Natural killer cell (primary cell): Measurements from ENCODE around the gene STARD9. TPM values are rescaled to one million over a fixed set of nuclear protein-coding genes. Genes with fewer than 3 reads are reported as not detected.

Experiments
- ATAC-seq, 3 donors: fragments of 150-1000 bp in 2 of 3; fragments of 200-7000 bp in 1 of 3; cut with Tn5 transposase; 1 replicate in 1 of 3; 2 replicates in 2 of 3; pipeline ENCODE4 v1.10.0; 2021; ENCODE audit warnings: mild to moderate bottlenecking in 2 of 3, moderate library complexity in 2 of 3
- DNase-seq, 2 donors: peaks; one replicate each; pipeline versions ENCODE4 v3.0.0 to v3.0.0-alpha.2; 2013 to 2021; ENCODE audit warnings: mixed read lengths in 1 of 2
- H3K27ac ChIP-seq: one replicate; pipeline ENCODE4 v1.5.1; 2013; ENCODE audit warnings: mild to moderate bottlenecking, low read length
- H3K27me3 ChIP-seq: one replicate; pipeline ENCODE4 v1.6.1; 2013; ENCODE audit warnings: low read length; ENCODE audit not compliant: control insufficient read depth, insufficient read depth
- H3K36me3 ChIP-seq: one replicate; pipeline ENCODE4 v1.6.1; 2013; ENCODE audit warnings: low read length; ENCODE audit not compliant: control insufficient read depth, insufficient read depth
- H3K4me1 ChIP-seq: one replicate; pipeline ENCODE4 v1.6.1; 2013; ENCODE audit warnings: low read length; ENCODE audit not compliant: control insufficient read depth, insufficient read depth
- H3K4me3 ChIP-seq: one replicate; pipeline ENCODE4 v1.5.1; 2013; ENCODE audit warnings: low read length
- H3K9me3 ChIP-seq: one replicate; pipeline ENCODE4 v1.6.1; 2013; ENCODE audit warnings: low read length; ENCODE audit not compliant: control insufficient read depth, insufficient read depth
- H3K27ac Mint-ChIP-seq, 2 donors: one replicate each; pipeline ENCODE4 v1.8.0; 2022; ENCODE audit warnings: mild to moderate bottlenecking in 2 of 2, mixed read lengths in 2 of 2, moderate library complexity in 1 of 2
- H3K27me3 Mint-ChIP-seq, 2 donors: one replicate each; pipeline ENCODE4 v1.8.0; 2022; ENCODE audit warnings: low read depth in 2 of 2, mixed read lengths in 2 of 2
- H3K36me3 Mint-ChIP-seq: one replicate; pipeline ENCODE4 v1.8.0; 2022; ENCODE audit warnings: mixed read lengths
- H3K4me1 Mint-ChIP-seq, 2 donors: one replicate each; pipeline ENCODE4 v1.8.0; 2022; ENCODE audit warnings: mixed read lengths in 2 of 2
- H3K4me3 Mint-ChIP-seq: one replicate; pipeline ENCODE4 v1.8.0; 2022; ENCODE audit warnings: mild to moderate bottlenecking, moderate library complexity, mixed read lengths
- H3K9me3 Mint-ChIP-seq, 2 donors: one replicate each; pipeline ENCODE4 v1.8.0; 2022; ENCODE audit warnings: mixed read lengths in 2 of 2
- WGBS: methylation state at CpG from one replicate; pipeline ENCODE4 v1.1.7; 2013; ENCODE audit warnings: missing lambda C conversion rate; ENCODE audit not compliant: insufficient coverage; 5-methylcytosine and 5-hydroxymethylcytosine counted together
- intact Hi-C: fragments of 100-400 bp; cut with micrococcal nuclease; formaldehyde crosslinking; loops from one replicate; pipeline ENCODE4 v1.14.2; 2022
- total RNA-seq, 4 donors: library from RNA; stranded (reverse); fragments of 120-200 nt in 1 of 4; gene quantifications; one replicate each; pipeline versions ENCODE4 v1.2.3 to v1.2.4, GENCODE V29; 2013 to 2022
- TF ChIP-seq, protein P1 (sequence below): fragments of 200-600 bp; IDR thresholded peaks from one replicate; pipeline ENCODE4 v1.8.0; 2022; ENCODE audit warnings: antibody characterized with exemption

STARD9 gene
- total RNA-seq, 3 donors from 2014 or later (not counting 1 experiment from before 2014, with no cell fraction given) = 20.0 to 22.5 (median 20.1) TPM

- DNase-seq (no peak), ATAC-seq (no peak)
- Histone ChIP-seq H3K4me3 (no peak overlapping the region), H3K36me3 (peaks cover 6% of the 10 kb centered on the region), H3K27ac (no peak overlapping the region), H3K9me3 (no peaks in the 10 kb centered on the region), H3K27me3 (no peaks in the 10 kb centered on the region), H3K4me1 (peaks cover 11% of the 10 kb centered on the region)
- peaks cover 26 to 28% of the 10 kb centered on the region in 2 donors for H3K4me1 Mint-ChIP-seq
- 64% methylated on average over 4 of the region's 4 CpGs for WGBS
- no peak overlapping the region for H3K27ac Mint-ChIP-seq
- H3K27me3 Mint-ChIP-seq = no peaks in the 10 kb centered on the region
- H3K36me3 Mint-ChIP-seq = no peaks in the 10 kb centered on the region
- H3K9me3 Mint-ChIP-seq = no peaks in the 10 kb centered on the region
- intact Hi-C loops = no loop called here
- TF ChIP-seq, protein P1, sequence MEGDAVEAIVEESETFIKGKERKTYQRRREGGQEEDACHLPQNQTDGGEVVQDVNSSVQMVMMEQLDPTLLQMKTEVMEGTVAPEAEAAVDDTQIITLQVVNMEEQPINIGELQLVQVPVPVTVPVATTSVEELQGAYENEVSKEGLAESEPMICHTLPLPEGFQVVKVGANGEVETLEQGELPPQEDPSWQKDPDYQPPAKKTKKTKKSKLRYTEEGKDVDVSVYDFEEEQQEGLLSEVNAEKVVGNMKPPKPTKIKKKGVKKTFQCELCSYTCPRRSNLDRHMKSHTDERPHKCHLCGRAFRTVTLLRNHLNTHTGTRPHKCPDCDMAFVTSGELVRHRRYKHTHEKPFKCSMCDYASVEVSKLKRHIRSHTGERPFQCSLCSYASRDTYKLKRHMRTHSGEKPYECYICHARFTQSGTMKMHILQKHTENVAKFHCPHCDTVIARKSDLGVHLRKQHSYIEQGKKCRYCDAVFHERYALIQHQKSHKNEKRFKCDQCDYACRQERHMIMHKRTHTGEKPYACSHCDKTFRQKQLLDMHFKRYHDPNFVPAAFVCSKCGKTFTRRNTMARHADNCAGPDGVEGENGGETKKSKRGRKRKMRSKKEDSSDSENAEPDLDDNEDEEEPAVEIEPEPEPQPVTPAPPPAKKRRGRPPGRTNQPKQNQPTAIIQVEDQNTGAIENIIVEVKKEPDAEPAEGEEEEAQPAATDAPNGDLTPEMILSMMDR = no peak
- H3K4me3 Mint-ChIP-seq = no peak overlapping the region
Observed at GRCh38 chr15:42584031-42584765, 8.8 kb downstream of the STARD9 start.

GRCh38 chr15:42590619-42591237, 15.3 kb downstream of the STARD9 start:
- ATAC-seq = no peak
- H3K36me3 ChIP-seq = peaks cover 6% of the 10 kb centered on the region
- Mint-ChIP-seq H3K4me1 (peaks cover 0 to 3% of the 10 kb centered on the region in 2 donors), H3K27me3 (no peaks in the 10 kb centered on the region), H3K4me3 (no peak overlapping the region), H3K36me3 (no peaks in the 10 kb centered on the region), H3K27ac (no peak overlapping the region), H3K9me3 (no peaks in the 10 kb centered on the region)
- whole genome bisulfite sequencing = 98% methylated on average over 4 of the region's 5 CpGs
- H3K9me3 ChIP-seq = no peaks in the 10 kb centered on the region
- H3K27me3 ChIP-seq = no peaks in the 10 kb centered on the region
- H3K4me1 ChIP-seq = no peaks in the 10 kb centered on the region
- TF ChIP-seq, protein P1 = no peak
- DNase-seq = no peak
- intact Hi-C loops = no loop called here
- no peak overlapping the region for H3K27ac ChIP-seq
- no peak overlapping the region for H3K4me3 ChIP-seq

- Histone ChIP-seq H3K4me1 (no peaks in the 10 kb centered on the region), H3K9me3 (no peaks in the 10 kb centered on the region), H3K4me3 (no peak overlapping the region), H3K27me3 (no peaks in the 10 kb centered on the region), H3K36me3 (peaks cover 6% of the 10 kb centered on the region), H3K27ac (no peak overlapping the region)
- no peaks in the 10 kb centered on the region for H3K36me3 Mint-ChIP-seq
- H3K9me3 Mint-ChIP-seq = no peaks in the 10 kb centered on the region
- H3K4me1 Mint-ChIP-seq = peaks cover 0 to 3% of the 10 kb centered on the region in 2 donors
- H3K27ac Mint-ChIP-seq = no peak overlapping the region
- 96% methylated on average over 9 of the region's 10 CpGs for WGBS
- no peaks in the 10 kb centered on the region for H3K27me3 Mint-ChIP-seq
- TF ChIP-seq, protein P1 = no peak
- peak in 1 of 2 donors; percentile 21 for DNase-seq
- intact Hi-C loops = no loop called here
- H3K4me3 Mint-ChIP-seq = no peak overlapping the region
- ATAC-seq = no peak
Observed at GRCh38 chr15:42591238-42591934, 16.0 kb downstream of the STARD9 start.
